ENCODE results near the gene CCDC87.
"Not testable (repeated sequence)": the region's sequence is repeated elsewhere in the genome, so short reads cannot be mapped to it uniquely, and the experiment has no call there.

CCDC87 gene

DNA sequence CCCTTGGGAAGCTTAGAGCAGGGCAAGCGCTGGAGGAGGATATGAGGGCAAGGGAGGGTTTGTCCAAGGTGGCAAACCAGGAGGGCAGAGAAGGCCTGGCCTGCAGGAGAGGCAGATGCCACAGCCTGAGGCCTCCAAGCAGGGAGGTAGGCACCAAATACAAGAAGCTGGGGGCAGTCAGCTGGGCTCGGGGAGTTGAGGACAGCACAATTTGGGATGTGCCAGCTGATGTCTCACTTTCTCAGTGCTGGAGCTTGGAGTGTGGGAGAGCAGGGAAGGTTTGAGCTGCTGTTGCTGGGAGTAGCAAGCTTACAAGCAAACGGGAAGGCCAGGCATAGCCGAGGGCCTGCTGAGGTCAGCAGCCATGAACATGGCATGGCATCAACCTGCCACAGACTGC, 51.0 kb downstream of the CCDC87 start:
- Histone ChIP-seq H3K4me3 (ENCODE audit: severe bottlenecking) (no peak overlapping the region), H3K27ac (ENCODE audit: poor library complexity, severe bottlenecking) (no peak overlapping the region), H3K36me3 (ENCODE audit: low read depth) (no peaks in the 10 kb centered on the region), H3K9me3 (ENCODE audit: severe bottlenecking) (no peaks in the 10 kb centered on the region), H3K4me1 (ENCODE audit: insufficient read depth, poor library complexity, severe bottlenecking) (no peaks in the 10 kb centered on the region), H3K27me3 (ENCODE audit: insufficient read depth, poor library complexity, severe bottlenecking) (no peaks in the 10 kb centered on the region)
- DNase-seq (ENCODE audit: low spot score) (no peak), ATAC-seq (ENCODE audit: low read depth) (no peak)
- TF ChIP-seq, protein P1, sequence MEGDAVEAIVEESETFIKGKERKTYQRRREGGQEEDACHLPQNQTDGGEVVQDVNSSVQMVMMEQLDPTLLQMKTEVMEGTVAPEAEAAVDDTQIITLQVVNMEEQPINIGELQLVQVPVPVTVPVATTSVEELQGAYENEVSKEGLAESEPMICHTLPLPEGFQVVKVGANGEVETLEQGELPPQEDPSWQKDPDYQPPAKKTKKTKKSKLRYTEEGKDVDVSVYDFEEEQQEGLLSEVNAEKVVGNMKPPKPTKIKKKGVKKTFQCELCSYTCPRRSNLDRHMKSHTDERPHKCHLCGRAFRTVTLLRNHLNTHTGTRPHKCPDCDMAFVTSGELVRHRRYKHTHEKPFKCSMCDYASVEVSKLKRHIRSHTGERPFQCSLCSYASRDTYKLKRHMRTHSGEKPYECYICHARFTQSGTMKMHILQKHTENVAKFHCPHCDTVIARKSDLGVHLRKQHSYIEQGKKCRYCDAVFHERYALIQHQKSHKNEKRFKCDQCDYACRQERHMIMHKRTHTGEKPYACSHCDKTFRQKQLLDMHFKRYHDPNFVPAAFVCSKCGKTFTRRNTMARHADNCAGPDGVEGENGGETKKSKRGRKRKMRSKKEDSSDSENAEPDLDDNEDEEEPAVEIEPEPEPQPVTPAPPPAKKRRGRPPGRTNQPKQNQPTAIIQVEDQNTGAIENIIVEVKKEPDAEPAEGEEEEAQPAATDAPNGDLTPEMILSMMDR (IDR thresholded peaks at IDR 0.05; ENCODE audit: poor library complexity, severe bottlenecking) = no peak

DNA sequence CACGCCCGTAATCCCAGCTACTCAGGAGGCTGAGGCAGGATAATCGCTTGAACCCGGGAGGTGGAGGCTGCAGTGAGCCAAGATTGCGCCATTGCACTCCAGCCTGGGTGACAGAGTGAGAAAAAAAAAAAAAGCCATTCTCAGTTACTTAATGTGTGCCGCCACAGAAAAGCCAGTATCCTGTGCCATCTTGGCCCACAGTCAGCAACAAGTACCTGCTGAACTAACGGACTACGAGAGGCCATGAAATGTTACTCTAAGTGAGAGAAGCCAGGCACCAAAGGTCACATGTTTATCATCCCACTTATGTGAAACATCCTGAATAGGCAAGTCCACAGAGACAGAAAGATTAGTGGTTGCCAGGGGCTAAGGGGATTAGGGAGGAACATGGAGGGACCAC, 52.3 kb downstream of the CCDC87 start:
- H3K9me3 ChIP-seq (ENCODE audit: severe bottlenecking); H3K27me3 ChIP-seq (ENCODE audit: insufficient read depth, poor library complexity, severe bottlenecking); ATAC-seq (ENCODE audit: low read depth); H3K36me3 ChIP-seq (ENCODE audit: low read depth); H3K4me3 ChIP-seq (ENCODE audit: severe bottlenecking); H3K4me1 ChIP-seq (ENCODE audit: insufficient read depth, poor library complexity, severe bottlenecking); H3K27ac ChIP-seq (ENCODE audit: poor library complexity, severe bottlenecking); DNase-seq (ENCODE audit: low spot score): not testable (repeated sequence)

Data from RWPE2 (cell line).